ENCODE data around the gene MSRB1. TPM values are rescaled to one million over a fixed set of nuclear protein-coding genes. Genes with fewer than 3 reads are reported as not detected.

MSRB1 gene
- total RNA-seq, 1 donor from 2014 or later, result 23.7 TPM

- H3K9me3 Mint-ChIP-seq (ENCODE audit: unreplicated experiment), result no peaks in the 10 kb centered on the region
- Histone ChIP-seq H3K27ac (ENCODE audit: low read depth, low read length) (no peak overlapping the region), H3K27me3 (ENCODE audit: insufficient read depth, low read length) (no peaks in the 10 kb centered on the region), H3K9me3 (ENCODE audit: insufficient read depth, low read depth, low read length) (no peaks in the 10 kb centered on the region), H3K4me2 (ENCODE audit: low read length) (no peak overlapping the region), H2AFZ (ENCODE audit: low read depth, low read length) (no peak overlapping the region), H3K4me3 (ENCODE audit: insufficient read depth, low read depth, low read length) (no peak overlapping the region), H3K36me3 (ENCODE audit: insufficient read depth, low read length) (no peaks in the 10 kb centered on the region), H3K9ac (ENCODE audit: low read length) (no peak overlapping the region), H4K20me1 (ENCODE audit: insufficient read depth, low read length) (no peaks in the 10 kb centered on the region), H3K79me2 (ENCODE audit: insufficient read depth, low read length) (no peaks in the 10 kb centered on the region), H3K4me1 (ENCODE audit: insufficient read depth, low read length) (no peaks in the 10 kb centered on the region)
- no peaks in the 10 kb centered on the region for H3K36me3 Mint-ChIP-seq (ENCODE audit: low read depth, unreplicated experiment)
- H3K4me1 Mint-ChIP-seq (ENCODE audit: low read depth, unreplicated experiment), result no peaks in the 10 kb centered on the region
- no peak for DNase-seq (ENCODE audit: low read depth)
- no peak overlapping the region for H3K27ac Mint-ChIP-seq (ENCODE audit: unreplicated experiment)
- H3K4me3 Mint-ChIP-seq (ENCODE audit: unreplicated experiment), result no peak overlapping the region
- no peak for FAIRE-seq
- peaks cover 4% of the 10 kb centered on the region for H3K27me3 Mint-ChIP-seq (ENCODE audit: low read depth, unreplicated experiment)
- TF ChIP-seq EZH2 (IDR thresholded peaks at IDR 0.05; ENCODE audit: insufficient read depth, low read length) (no peak), CTCF (IDR thresholded peaks at IDR 0.05; ENCODE audit: insufficient read depth, low read depth, low read length) (no peak)
Measured at GRCh38 chr16:1953734-1954133, 10.7 kb upstream of the MSRB1 start.

- Histone ChIP-seq H3K4me3 (ENCODE audit: insufficient read depth, low read depth, low read length) (no peak overlapping the region), H4K20me1 (ENCODE audit: insufficient read depth, low read length) (no peaks in the 10 kb centered on the region), H3K9me3 (ENCODE audit: insufficient read depth, low read depth, low read length) (no peaks in the 10 kb centered on the region), H2AFZ (ENCODE audit: low read depth, low read length) (no peak overlapping the region), H3K9ac (ENCODE audit: low read length) (no peak overlapping the region), H3K36me3 (ENCODE audit: insufficient read depth, low read length) (no peaks in the 10 kb centered on the region), H3K4me2 (ENCODE audit: low read length) (no peak overlapping the region), H3K4me1 (ENCODE audit: insufficient read depth, low read length) (no peaks in the 10 kb centered on the region), H3K27ac (ENCODE audit: low read depth, low read length) (no peak overlapping the region), H3K79me2 (ENCODE audit: insufficient read depth, low read length) (no peaks in the 10 kb centered on the region), H3K27me3 (ENCODE audit: insufficient read depth, low read length) (no peaks in the 10 kb centered on the region)
- Mint-ChIP-seq H3K4me1 (ENCODE audit: low read depth, unreplicated experiment) (no peaks in the 10 kb centered on the region), H3K4me3 (ENCODE audit: unreplicated experiment) (no peak overlapping the region), H3K36me3 (ENCODE audit: low read depth, unreplicated experiment) (no peaks in the 10 kb centered on the region), H3K9me3 (ENCODE audit: unreplicated experiment) (no peaks in the 10 kb centered on the region), H3K27me3 (ENCODE audit: low read depth, unreplicated experiment) (peaks cover 5% of the 10 kb centered on the region), H3K27ac (ENCODE audit: unreplicated experiment) (no peak overlapping the region)
- no peak for FAIRE-seq
- TF ChIP-seq CTCF (IDR thresholded peaks at IDR 0.05; ENCODE audit: insufficient read depth, low read depth, low read length), result no peak
- TF ChIP-seq EZH2 (IDR thresholded peaks at IDR 0.05; ENCODE audit: insufficient read depth, low read length), result no peak
- DNase-seq (ENCODE audit: low read depth), result no peak
Measured at GRCh38 chr16:1950559-1950958, 7.6 kb upstream of the MSRB1 start.

- H3K4me1 ChIP-seq (ENCODE audit: insufficient read depth, low read length), result no peaks in the 10 kb centered on the region
- H3K36me3 ChIP-seq (ENCODE audit: insufficient read depth, low read length), result no peaks in the 10 kb centered on the region
- no peak overlapping the region for H3K9ac ChIP-seq (ENCODE audit: low read length)
- Mint-ChIP-seq H3K4me1 (ENCODE audit: low read depth, unreplicated experiment) (no peaks in the 10 kb centered on the region), H3K9me3 (ENCODE audit: unreplicated experiment) (no peaks in the 10 kb centered on the region), H3K27ac (ENCODE audit: unreplicated experiment) (no peak overlapping the region), H3K27me3 (ENCODE audit: low read depth, unreplicated experiment) (peaks cover 4% of the 10 kb centered on the region), H3K4me3 (ENCODE audit: unreplicated experiment) (no peak overlapping the region), H3K36me3 (ENCODE audit: low read depth, unreplicated experiment) (no peaks in the 10 kb centered on the region)
- no peaks in the 10 kb centered on the region for H3K9me3 ChIP-seq (ENCODE audit: insufficient read depth, low read depth, low read length)
- H3K4me2 ChIP-seq (ENCODE audit: low read length), result no peak overlapping the region
- H3K4me3 ChIP-seq (ENCODE audit: insufficient read depth, low read depth, low read length), result no peak overlapping the region
- FAIRE-seq (no peak), DNase-seq (ENCODE audit: low read depth) (no peak)
- H3K27ac ChIP-seq (ENCODE audit: low read depth, low read length), result no peak overlapping the region
- no peak overlapping the region for H2AFZ ChIP-seq (ENCODE audit: low read depth, low read length)
- H3K27me3 ChIP-seq (ENCODE audit: insufficient read depth, low read length), result no peaks in the 10 kb centered on the region
- TF ChIP-seq EZH2 (IDR thresholded peaks at IDR 0.05; ENCODE audit: insufficient read depth, low read length) (no peak), CTCF (IDR thresholded peaks at IDR 0.05; ENCODE audit: insufficient read depth, low read depth, low read length) (no peak)
- no peaks in the 10 kb centered on the region for H4K20me1 ChIP-seq (ENCODE audit: insufficient read depth, low read length)
- H3K79me2 ChIP-seq (ENCODE audit: insufficient read depth, low read length), result no peaks in the 10 kb centered on the region
Measured at GRCh38 chr16:1950047-1950446, 7.0 kb upstream of the MSRB1 start.

All from astrocyte (in vitro differentiated cells and primary cell).